Fibroblast of peridontal ligament (primary cell): ENCODE data around the gene SPON1.
A peak's percentile ranks its signal among the peaks of the same experiment; 100 is the strongest.
"Not testable (repeated sequence)": the region's sequence is repeated elsewhere in the genome, so short reads cannot be mapped to it uniquely, and the experiment has no call there.

ENCODE experiments used
- DNase-seq: peaks from one replicate; pipeline ENCODE4 v3.0.0-alpha.2; 2010; ENCODE audit errors: extremely low read depth

SPON1 gene

DNA sequence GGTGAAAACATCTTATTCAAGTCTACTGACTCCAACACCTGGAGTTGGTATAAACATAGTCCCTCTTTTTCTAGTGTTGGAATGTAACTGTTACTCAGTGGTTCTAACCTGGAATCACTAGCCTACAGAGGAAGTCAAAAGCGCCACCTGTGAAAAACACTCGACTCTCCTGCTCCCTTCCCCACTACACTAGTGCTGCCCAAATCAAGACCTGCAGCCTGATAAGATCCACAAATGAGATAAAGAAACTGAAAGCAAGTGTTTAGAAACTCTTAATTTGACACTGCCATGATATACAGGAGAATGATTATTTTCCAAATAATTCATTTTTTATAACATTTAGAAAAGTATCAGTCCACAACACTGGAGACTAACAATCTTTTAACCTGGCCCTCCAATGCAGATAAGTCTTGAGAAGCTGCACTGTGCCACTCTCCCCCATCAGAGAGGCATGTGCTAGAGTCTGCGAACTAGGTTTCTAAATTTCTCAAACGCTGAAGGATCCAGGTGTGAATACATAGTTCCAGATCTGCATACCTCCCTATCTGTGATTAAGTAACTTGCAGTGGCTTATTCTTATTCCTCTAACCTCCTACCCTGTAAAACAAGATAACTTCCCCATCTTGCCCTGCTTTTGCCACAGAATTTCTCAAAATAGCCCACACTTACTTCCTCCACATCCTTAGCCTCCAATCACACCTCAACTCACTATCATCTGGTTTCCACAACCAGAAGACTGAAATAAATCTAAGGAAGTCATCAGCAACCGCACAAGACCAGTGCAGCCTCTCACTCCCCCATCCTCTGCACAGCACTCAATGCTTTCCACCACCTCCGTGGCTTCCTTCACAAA, 308.4 kb downstream of the SPON1 start:
- DNase-seq: no peak

DNA sequence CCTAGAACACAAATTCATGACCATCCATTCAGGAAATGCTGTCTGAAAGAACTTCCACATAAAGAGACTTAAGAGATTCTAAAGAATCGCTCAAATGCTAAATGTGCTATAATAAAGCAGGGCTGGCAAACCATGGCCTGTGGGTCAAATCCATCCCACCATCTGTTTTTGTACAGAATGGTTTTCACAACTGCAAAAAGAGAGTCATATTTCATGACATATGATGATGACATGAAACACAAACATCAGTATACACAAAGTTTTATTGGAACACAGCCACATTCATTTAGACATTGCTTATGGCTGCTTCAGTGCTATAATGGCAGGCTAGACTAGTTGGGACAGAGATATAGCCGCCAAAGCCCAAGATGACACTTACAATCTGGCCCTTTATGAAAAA, 311.4 kb downstream of the SPON1 start:
- DNase-seq: peak; percentile 48

DNA sequence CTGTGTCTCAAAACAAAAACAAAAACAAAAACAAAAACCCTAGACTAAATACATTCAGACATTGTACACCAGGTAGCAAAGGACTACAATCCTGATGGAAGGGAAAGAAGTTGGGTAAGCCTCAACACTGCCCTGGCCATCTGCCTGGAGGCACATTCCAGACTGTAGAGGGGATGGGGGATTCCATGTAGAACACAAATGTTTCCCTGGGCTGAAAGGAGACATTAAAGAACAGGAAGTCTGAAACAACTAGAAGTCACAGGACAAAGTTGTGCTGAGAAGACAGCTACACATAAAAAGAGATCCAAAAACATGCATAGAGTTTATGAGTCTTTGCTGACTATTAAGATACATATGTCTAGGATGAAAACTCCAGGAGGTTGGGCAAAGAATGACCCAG, 312.6 kb downstream of the SPON1 start:
- peak; percentile 40 for DNase-seq

DNA sequence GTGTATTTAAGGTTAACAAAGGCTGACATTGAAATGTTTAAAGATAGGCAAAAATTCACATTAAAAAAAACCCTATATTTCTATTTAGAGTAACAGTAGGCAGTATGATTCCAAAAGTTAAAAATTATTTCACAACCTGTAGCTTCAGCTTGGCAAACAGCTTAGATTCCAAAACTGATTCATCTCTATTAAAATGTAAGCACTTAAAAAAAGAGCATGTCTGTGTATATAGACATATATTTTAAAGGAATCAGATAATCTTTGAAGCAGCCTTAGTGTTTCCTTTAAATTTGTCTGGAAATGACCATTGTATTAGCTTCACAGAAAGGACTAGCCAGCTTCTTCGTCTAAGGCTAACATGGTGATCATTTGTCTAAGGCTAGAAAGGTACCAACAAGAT, 316.3 kb downstream of the SPON1 start:
- DNase-seq: not testable (repeated sequence)

DNA sequence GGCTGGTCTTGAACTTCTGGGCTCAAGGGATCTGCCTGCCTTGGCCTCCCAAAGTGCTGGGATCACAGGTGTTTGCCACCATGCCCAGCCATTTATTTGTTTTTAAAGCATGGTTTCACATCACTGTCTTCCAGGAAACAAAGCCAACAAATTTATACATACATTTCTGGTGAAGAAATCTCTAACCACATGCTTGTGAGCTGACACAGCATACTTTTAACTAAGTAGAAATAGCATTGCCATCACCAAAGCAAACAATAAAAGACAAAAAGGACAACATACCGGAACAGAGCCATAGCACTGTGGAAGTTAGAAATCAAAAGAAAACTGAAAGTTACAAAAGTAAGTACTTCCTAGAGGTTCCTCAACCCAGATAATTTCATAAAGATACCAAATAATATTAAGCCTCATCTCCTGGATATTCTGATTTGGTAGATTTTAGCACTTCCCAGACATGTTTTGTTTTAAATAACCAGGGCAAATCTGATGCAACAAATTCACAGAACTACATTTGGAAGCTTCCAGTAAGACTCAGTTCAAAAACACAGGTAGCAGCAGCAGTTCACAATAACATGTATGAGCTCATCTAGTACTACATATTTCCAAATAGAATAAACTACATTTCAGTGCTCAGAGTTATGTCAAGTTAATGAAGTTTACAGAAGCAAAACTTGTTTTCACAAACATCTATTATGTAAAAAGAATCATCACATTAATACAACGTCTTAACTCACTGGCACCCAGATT, 325.8 kb downstream of the SPON1 start:
- peak; percentile 90 for DNase-seq

DNA sequence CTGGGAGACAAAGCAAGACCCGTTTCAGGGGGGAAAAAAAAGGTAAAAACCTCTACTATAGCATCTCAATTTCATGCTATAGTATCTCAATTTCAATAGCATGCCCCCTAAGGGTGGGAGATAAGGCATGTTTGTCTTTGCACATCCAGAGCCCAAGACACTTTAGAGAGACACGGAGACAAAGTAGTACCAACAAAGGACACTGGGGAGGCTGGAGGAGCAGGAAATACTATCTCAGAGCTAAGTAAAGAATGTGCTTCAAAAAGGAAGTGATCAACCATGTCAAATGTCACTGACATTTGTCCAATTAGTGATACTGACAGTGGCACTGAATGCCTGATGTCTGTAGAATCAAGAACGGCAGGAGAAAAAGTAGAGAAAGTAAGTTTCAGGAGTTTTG, 327.9 kb downstream of the SPON1 start:
- no peak for DNase-seq

DNA sequence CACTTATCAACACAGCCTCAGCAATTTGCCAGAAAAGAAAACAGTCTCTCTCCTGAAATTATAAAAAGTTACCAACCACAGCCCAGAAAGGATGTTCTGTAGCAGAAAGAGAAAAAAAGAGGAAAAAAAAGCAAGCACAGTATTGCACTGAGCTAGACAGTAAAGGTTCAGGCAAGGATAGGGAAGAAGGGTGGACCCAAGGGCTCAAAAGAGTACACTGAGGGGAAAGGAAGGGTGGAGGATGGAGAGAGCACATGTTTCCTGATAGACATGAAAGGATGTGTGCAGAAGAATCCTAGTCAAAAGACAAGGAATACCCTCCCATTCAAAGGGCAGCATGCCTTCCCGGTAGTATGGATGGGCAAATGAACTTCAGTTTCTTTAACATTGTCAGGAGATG, 337.4 kb downstream of the SPON1 start:
- no peak for DNase-seq

DNA sequence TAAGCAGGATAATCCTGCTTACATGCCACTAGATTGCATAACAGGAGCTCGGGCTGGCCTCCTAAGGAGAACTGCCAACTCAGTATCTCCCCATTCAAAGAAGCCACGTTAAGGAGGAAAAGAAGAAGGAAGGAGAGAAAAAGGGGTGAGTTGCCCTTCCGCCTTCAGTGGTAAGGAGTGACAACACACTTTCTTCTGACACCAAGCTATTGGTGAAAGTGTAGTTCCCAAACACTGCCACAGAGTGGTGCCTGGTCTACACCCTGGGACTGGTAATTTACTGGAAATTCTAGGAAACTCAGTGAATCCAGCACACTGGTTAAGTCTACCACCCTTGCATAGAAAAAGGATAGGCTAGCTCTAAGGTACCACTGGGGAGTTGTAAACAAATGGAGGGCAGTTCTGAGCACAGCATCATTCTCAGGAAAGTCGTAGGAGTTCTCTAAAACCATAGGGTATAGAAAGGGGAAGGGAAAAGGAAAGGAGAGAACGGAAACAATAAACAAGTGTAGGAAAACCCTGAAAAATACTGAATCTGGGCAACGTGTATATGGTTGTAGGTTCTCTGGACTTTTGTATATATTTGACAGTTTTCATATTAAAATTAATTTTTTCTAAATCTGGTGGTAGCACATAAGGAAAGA, 338.3 kb downstream of the SPON1 start:
- DNase-seq: peak; percentile 84

DNA sequence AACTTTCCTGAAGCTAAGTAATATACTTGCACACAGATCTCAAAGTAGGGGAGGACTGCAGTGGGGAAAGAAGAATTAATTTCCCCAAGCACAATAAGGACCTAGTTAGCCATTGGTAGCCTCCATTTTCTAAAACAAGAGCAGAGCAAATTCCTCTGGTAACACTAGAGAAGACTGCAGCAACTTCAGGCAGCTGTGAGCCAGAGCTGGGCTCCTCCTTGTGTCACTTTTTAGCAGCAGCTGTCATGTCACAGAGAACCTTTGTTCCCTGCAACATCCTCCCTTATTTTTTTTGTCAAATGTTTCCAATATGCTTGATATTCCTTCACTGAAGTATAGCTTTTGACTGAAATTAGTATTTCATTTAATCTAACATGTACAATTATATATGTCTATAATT, 342.1 kb downstream of the SPON1 start:
- no peak for DNase-seq

DNA sequence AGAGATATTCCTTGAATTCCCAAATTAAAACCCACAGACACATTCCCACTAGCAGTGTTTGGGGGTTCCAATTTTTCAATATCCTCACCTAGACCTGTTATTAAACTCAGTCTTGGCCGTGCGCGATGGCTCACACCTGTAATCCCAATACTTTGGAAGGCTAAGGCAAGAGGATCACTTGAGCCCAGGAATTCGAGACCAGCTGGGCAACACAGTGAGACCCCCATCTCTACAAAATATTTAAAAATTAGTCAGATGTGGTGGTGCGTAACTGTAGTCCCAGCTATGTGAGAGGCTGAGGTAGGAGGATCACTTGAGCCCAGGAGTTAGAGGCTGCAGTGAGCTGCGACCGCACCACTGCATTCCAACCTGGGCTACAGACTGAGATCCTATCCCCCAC, 343.1 kb downstream of the SPON1 start:
- DNase-seq: no peak

DNA sequence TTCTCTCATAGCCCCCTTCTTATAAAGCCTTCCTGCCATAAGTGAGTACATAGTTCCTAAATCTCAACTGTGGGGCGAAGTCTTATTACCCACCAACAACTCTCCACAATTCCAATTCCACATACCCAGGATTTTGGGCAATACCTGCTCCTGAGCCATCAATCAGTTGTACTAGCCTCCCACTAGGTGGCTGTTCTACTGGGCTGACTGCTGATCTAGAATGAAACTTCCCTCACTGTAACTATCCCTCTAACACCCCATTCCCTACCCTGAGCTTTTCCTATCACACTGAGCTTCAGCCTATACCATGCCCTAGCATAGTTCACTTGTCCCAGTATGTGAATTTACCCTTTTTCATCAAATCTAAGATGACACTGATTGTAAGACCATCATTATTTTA, 344.0 kb downstream of the SPON1 start:
- no peak for DNase-seq

DNA sequence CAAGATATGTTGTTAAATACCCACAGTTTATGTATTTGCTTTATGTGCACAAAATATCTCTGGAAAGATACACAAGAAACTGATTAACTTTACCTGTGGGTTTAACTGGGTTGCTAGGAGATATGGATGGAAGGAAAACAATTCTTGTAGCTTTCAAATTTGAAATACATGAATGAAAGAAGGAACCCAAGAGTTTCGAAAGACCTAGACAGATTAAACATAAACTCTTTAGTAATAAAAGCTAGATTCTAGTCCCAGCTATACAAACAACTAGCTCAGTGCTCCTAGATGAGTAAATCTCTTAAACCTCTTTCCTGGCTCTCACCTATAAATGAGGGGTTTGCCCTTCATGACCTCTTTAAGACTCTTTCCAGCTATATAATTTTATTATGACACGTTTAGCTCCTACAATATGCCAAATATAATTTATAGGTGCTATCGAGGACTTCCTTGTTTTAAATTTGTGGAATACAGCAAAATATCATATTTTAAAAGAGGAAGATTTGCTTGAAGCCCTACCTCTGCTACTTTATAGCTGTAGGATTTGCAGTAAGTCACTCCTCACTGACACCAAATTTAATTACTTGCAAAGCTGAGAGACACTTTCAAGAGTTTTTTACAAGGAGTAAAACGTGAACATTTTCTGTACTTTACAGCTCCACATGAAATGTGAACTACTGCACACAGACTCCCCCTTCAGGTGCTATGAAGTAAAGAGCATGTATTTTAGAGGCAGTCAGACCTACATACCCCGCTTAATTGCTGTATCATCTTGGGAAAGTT, 345.8 kb downstream of the SPON1 start:
- peak; percentile 63 for DNase-seq

DNA sequence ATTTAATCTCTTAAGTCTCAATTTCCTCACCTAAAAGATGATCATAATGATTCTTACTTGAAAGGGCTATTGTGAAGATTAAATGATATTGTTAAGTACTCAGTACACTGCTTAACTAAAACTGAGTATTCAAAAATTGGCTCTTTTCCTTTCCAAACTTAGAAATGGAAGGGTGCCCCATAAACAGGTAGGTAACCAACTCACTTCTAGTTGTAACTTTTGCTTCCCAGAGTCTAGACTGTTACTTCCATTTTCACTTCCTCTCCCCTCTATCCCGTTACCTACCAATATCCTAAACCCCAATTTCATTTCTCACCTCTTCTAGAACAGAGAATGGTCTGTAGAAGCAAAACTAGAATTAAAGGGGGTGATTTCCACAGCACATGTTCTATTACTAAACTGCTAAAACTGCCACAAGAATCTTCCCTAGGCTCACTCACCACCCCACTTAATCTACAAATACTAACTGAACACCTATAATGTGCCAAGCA, 346.4 kb downstream of the SPON1 start:
- no peak for DNase-seq

DNA sequence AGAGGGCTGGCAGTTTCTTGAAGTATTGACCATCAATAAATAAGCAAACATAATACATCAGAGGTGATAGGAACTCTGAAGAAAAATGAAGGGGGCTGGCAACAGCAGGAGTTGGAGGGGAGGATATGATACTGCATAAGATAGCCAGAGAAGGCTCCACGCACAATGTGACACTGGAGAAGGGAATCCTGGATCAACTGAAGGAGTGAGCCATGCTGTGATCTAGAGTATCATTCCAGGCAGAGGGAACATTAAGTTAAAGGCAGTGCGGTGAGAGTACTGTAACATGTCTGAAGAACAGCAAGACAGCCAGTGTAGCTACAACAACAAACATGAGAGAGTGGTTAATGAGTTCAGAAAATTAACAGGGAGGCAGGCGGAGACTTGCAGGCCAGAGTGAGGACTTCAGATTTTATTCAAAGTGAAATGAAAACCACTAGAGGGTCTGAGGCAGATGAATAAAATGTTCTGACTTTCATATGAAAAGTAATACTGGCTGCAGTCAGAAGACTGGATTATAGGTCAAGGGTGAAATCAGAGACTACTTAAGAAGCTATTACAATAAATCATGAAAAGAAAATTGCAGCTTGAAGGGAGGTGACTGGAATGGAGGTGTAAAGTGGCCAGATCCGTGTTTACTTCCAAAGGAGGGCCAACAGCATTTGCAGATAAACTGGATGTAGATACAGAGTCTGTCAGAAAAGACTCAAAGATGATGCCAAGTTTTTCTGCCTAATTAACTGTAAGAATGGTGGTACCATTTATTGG, 347.1 kb downstream of the SPON1 start:
- DNase-seq: no peak

DNA sequence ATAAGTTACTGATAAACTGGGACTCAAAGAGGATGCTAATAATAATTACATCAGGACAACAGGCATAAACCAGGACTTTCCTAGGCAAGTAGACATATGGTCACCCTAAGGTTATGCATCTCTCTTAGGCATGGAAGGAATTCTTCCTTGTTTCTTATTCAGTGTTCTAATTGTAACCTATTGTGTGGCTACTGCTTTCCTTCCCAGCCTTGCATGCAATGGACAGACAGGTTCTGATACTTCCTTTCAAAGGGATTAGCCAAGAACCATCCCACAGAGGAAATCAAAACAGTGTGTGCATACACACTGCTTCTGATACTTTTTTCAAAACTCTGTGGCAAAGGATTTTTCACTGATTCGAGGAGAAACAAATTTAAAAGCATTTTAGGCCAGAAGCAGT, 348.2 kb downstream of the SPON1 start:
- DNase-seq: peak; percentile 75

DNA sequence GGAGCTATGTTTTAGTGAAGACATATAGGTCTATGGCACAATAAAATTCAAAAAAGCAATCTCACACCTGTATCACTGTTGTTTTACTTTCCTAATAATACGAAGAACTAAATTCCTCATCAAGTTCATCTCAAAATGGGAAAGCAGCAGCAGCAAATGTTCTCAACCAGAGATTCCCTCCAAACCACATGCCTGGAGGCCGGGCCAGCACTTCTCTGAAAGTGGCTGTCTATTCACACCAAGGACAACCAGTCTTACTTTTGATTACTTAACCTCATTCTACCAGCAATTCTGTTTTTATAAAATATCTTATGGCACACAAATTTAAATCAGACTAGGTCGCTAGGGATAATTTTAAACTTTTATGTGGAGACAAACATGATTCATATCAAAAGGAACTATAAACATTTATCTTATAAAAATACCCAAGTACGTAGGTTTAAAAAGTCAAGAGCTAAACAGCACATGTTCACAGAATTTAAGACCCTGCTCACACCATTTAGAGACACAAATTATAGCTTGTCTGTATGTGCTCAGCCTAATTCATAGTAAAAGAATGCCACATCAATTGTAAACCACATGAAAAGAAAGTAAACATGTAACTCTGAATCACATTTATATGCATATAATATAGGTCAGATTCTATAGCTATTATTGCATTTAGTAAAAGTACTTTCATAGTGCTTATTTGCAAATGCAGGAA, 350.4 kb downstream of the SPON1 start:
- peak; percentile 81 for DNase-seq

DNA sequence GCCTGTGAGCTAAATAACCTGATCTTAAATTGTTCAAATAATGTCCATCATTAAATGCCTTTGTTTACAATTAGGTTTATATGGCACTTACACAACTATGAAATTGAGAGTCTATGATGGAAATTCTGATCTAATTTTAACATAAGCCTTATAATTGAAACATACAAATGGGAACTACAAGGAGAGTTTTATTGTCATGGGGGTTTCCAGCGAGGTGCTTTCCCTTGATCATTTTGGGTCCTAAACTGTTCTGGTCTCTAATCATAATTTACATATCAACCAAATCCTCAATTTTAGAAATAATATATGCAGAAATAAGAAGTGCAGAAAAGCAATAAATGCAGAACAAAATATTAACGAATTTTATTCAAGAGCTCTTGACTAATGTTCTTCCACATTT, 351.6 kb downstream of the SPON1 start:
- no peak for DNase-seq

DNA sequence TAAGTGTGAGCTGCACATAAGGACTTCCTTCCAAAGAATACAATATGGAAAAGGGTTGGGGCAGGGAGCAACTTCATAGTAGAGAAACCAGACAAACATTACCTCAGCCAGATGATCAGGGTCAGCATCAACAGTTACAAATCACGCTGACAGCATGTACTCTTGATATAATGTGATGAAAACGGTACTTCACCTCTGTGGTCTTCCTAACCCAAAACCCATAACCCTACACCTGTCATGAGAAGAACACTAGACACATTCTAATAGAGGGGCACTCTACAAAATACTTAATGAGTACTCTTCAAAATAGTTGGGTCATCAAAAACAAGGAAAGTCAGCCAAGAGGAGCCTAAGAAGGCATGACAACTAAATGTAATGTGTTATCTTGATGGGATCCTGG, 352.6 kb downstream of the SPON1 start:
- DNase-seq: no peak
